GM23338 (cell line): Measurements from ENCODE around the gene IKZF3. TPM values are rescaled to one million over a fixed set of nuclear protein-coding genes. Genes with fewer than 3 reads are reported as not detected.

Source experiments
- ATAC-seq: fragments of 200-7000 bp; cut with Tn5 transposase; 3 replicates; pipeline ENCODE4 v1.9.1; 2020
- DNase-seq: peaks from one replicate; pipeline ENCODE4 v3.0.0-alpha.2; 2015; ENCODE audit warnings: low spot score
- H2AFZ ChIP-seq: fragments of 200-600 bp; sonication (generic); 2 replicates; pipeline ENCODE4 v1.8.0; 2016; ENCODE audit warnings: antibody characterized with exemption, mild to moderate bottlenecking, moderate library complexity
- H3F3A ChIP-seq: fragments of 200-600 bp; sonication (generic); replicated peaks from 2 replicates; pipeline ENCODE4 v1.8.0; 2017; ENCODE audit warnings: antibody characterized with exemption, mixed run types, low read depth
- H3K27ac ChIP-seq: fragments of 200-600 bp; sonication (generic); 2 replicates; pipeline ENCODE4 v1.6.1; 2016; ENCODE audit warnings: low read depth
- H3K27me3 ChIP-seq: fragments of 200-600 bp; sonication (generic); 2 replicates; pipeline ENCODE4 v1.8.0; 2016; ENCODE audit warnings: mild to moderate bottlenecking, mixed run types, moderate library complexity; ENCODE audit not compliant: insufficient read depth
- H3K36me3 ChIP-seq: fragments of 200-600 bp; sonication (generic); 2 replicates; pipeline ENCODE4 v1.8.0; 2016; ENCODE audit warnings: mild to moderate bottlenecking; ENCODE audit not compliant: insufficient read depth
- H3K4me1 ChIP-seq: fragments of 200-600 bp; sonication (generic); 2 replicates; pipeline ENCODE4 v1.8.0; 2016; ENCODE audit warnings: mild to moderate bottlenecking, moderate library complexity; ENCODE audit not compliant: insufficient read depth
- H3K4me2 ChIP-seq: fragments of 200-600 bp; sonication (generic); 2 replicates; pipeline ENCODE4 v1.7.1; 2017; ENCODE audit warnings: mixed run types
- H3K4me3 ChIP-seq: fragments of 200-600 bp; sonication (generic); 2 replicates; pipeline ENCODE4 v1.6.1; 2016; ENCODE audit warnings: mixed run types
- H3K79me2 ChIP-seq: fragments of 200-600 bp; sonication (generic); replicated peaks from 2 replicates; pipeline ENCODE4 v1.8.0; 2017; ENCODE audit warnings: mild to moderate bottlenecking; ENCODE audit not compliant: insufficient read depth
- H3K9me2 ChIP-seq: fragments of 200-600 bp; sonication (generic); 2 replicates; pipeline ENCODE4 v1.8.0; 2017; ENCODE audit not compliant: insufficient read depth
- H4K20me1 ChIP-seq: fragments of 200-600 bp; sonication (generic); replicated peaks from 2 replicates; pipeline ENCODE4 v1.8.0; 2017; ENCODE audit warnings: mild to moderate bottlenecking; ENCODE audit not compliant: insufficient read depth
- H3K27ac Mint-ChIP-seq: 2 replicates; pipeline ENCODE4 v1.8.0; 2020; ENCODE audit warnings: inconsistent platforms, mild to moderate bottlenecking, moderate library complexity, mixed read lengths
- H3K27me3 Mint-ChIP-seq: 3 replicates; pipeline ENCODE4 v1.8.0; 2022; ENCODE audit warnings: low read depth, mild to moderate bottlenecking, moderate library complexity, mixed read lengths, inconsistent platforms; ENCODE audit not compliant: insufficient read depth, poor library complexity
- H3K36me3 Mint-ChIP-seq: 3 replicates; pipeline ENCODE4 v1.8.0; 2021; ENCODE audit warnings: low read depth, mild to moderate bottlenecking, inconsistent platforms, moderate library complexity, mixed read lengths
- H3K4me1 Mint-ChIP-seq: 3 replicates; pipeline ENCODE4 v1.8.0; 2020; ENCODE audit warnings: mild to moderate bottlenecking, inconsistent platforms, mixed read lengths
- H3K4me3 Mint-ChIP-seq: 3 replicates; pipeline ENCODE4 v1.8.0; 2021; ENCODE audit warnings: moderate library complexity, mild to moderate bottlenecking, inconsistent platforms, mixed read lengths
- H3K9me3 Mint-ChIP-seq: 3 replicates; pipeline ENCODE4 v1.8.0; 2020; ENCODE audit warnings: moderate library complexity, mild to moderate bottlenecking, inconsistent platforms, mixed read lengths
- CREB1 ChIP-seq: fragments of 250-450 bp; sonication (Bioruptor Pico); IDR thresholded peaks from 2 replicates; pipeline ENCODE4 v1.5.0; 2020; ENCODE audit warnings: low read depth, mild to moderate bottlenecking, moderate library complexity
- CTCF ChIP-seq, 2 experiments: fragments of 200-600 bp in 1 of 2; sonication (generic) in 1 of 2; conservative IDR thresholded peaks; 2 replicates each; pipeline versions ENCODE4 v1.5.1 to v1.6.1; 2016 to 2017; ENCODE audit warnings: antibody characterized with exemption in 2 of 2, low read depth in 2 of 2, mild to moderate bottlenecking in 2 of 2, moderate library complexity in 1 of 2
- ETS1 ChIP-seq: IDR thresholded peaks from 2 replicates; pipeline ENCODE4 v1.6.1; 2016; ENCODE audit warnings: antibody characterized with exemption
- EZH2 ChIP-seq: fragments of 200-600 bp; sonication (generic); IDR thresholded peaks from one replicate; pipeline ENCODE4 v1.8.0; 2017; ENCODE audit warnings: antibody characterized with exemption, mild to moderate bottlenecking, low read depth; ENCODE audit not compliant: unreplicated experiment
- EZH2phosphoT487 ChIP-seq: fragments of 200-600 bp; sonication (generic); IDR thresholded peaks from one replicate; pipeline ENCODE4 v1.8.1; 2018; ENCODE audit warnings: antibody characterized with exemption; ENCODE audit not compliant: unreplicated experiment
- NANOG ChIP-seq: IDR thresholded peaks from 2 replicates; pipeline ENCODE4 v1.6.1; 2016; ENCODE audit warnings: antibody characterized with exemption, borderline replicate concordance
- POLR2AphosphoS5 ChIP-seq: IDR thresholded peaks from 2 replicates; pipeline ENCODE4 v1.6.1; 2016; ENCODE audit warnings: antibody characterized with exemption, low read depth
- REST ChIP-seq: IDR thresholded peaks from one replicate; pipeline ENCODE4 v1.6.1; 2018; ENCODE audit warnings: antibody characterized with exemption; ENCODE audit not compliant: unreplicated experiment
- STAT1 ChIP-seq: IDR thresholded peaks from one replicate; pipeline ENCODE4 v1.6.1; 2016; ENCODE audit warnings: antibody characterized with exemption; ENCODE audit not compliant: unreplicated experiment
- ZNF114 ChIP-seq: fragments of 250-450 bp; sonication (Bioruptor Pico); IDR thresholded peaks from 2 replicates; pipeline ENCODE4 v1.5.0; 2020; ENCODE audit warnings: mild to moderate bottlenecking, moderate library complexity
- ZNF331 ChIP-seq: fragments of 250-450 bp; sonication (Bioruptor Pico); IDR thresholded peaks from 2 replicates; pipeline ENCODE4 v1.5.0; 2020; ENCODE audit warnings: low read depth, mild to moderate bottlenecking, moderate library complexity
- ZNF462 ChIP-seq: fragments of 250-450 bp; sonication (Bioruptor Pico); IDR thresholded peaks from 2 replicates; pipeline ENCODE4 v1.5.0; 2020; ENCODE audit warnings: mild to moderate bottlenecking, moderate library complexity
- polyA plus RNA-seq: library from polyadenylated mRNA; unstranded; fragments of >200 nt; fragmentation: Nextera tagmentation; extraction: Ambion mirVana; gene quantifications from 2 replicates; pipeline ENCODE4 v1.2.1, GENCODE V29; 2016
- total RNA-seq: library from RNA; depleted of rRNA; stranded (reverse); fragments of >200 nt; shearing (Covaris generic); gene quantifications from 2 replicates; pipeline ENCODE4 v1.2.3, GENCODE V29; 2014

IKZF3 gene
- total and polyA plus RNA-seq, 2 experiments from 2014 or later: 0.11 to 0.76 TPM

GRCh38 chr17:39765175-39765574 lies 98.9 kb downstream of the IKZF3 start:
- Histone ChIP-seq H2AFZ (no peak overlapping the region), H3F3A (no peaks in the 10 kb centered on the region), H3K27ac (no peak overlapping the region), H3K79me2 (no peaks in the 10 kb centered on the region), H4K20me1 (no peaks in the 10 kb centered on the region; the same call in 1 of the 2 replicates), H3K4me3 (no peak overlapping the region), H3K27me3 (no peaks in the 10 kb centered on the region), H3K4me2 (no peak overlapping the region), H3K4me1 (no peaks in the 10 kb centered on the region), H3K36me3 (no peaks in the 10 kb centered on the region), H3K9me2 (no peaks in the 10 kb centered on the region)
- H3K36me3 Mint-ChIP-seq: no peaks in the 10 kb centered on the region
- DNase-seq (no peak), ATAC-seq (no peak)
- no peak overlapping the region for H3K27ac Mint-ChIP-seq
- H3K4me1 Mint-ChIP-seq: peaks cover 3% of the 10 kb centered on the region; the same call in 1 of the 3 replicates
- no peak overlapping the region for H3K4me3 Mint-ChIP-seq
- TF ChIP-seq ETS1 (no peak), STAT1 (no peak), EZH2 (no peak), NANOG (no peak), ZNF462 (CRISPR knock-in tag) (no peak), CREB1 (CRISPR knock-in tag) (no peak), ZNF331 (CRISPR knock-in tag) (no peak), POLR2AphosphoS5 (no peak), CTCF (conservative IDR thresholded peaks at IDR 0.05; ENCODE audit: low read depth in 2 of 2) (no peak), REST (no peak), ZNF114 (CRISPR knock-in tag) (no peak), EZH2phosphoT487 (no peak)
- H3K9me3 Mint-ChIP-seq: no peaks in the 10 kb centered on the region
- peaks cover 5% of the 10 kb centered on the region for H3K27me3 Mint-ChIP-seq
